Aorta (tissue), 5 donors: ENCODE measurements around the gene PARP3. TPM values are rescaled to one million over a fixed set of nuclear protein-coding genes. Genes with fewer than 3 reads are reported as not detected.

Experiments used
- ATAC-seq: fragments of 200-7000 bp; cut with Tn5 transposase; one replicate; pipeline ENCODE4 v1.9.1; 2022; ENCODE audit warnings: moderate library complexity; ENCODE audit not compliant: low FRiP score
- DNase-seq, 2 donors: peaks; one replicate each; pipeline ENCODE4 v3.0.0-alpha.2; 2020
- H3K27ac ChIP-seq, 2 donors: one replicate each; pipeline ENCODE4 v1.5.1; 2013; ENCODE audit warnings: low read length in 2 of 2, mild to moderate bottlenecking in 2 of 2, moderate library complexity in 2 of 2, control low read depth in 1 of 2, inconsistent platforms in 1 of 2, low read depth in 1 of 2
- H3K27me3 ChIP-seq, 2 donors: one replicate each; pipeline ENCODE4 v1.6.1; 2013; ENCODE audit warnings: control low read depth in 1 of 2, low read length in 1 of 2, mild to moderate bottlenecking in 1 of 2, moderate library complexity in 1 of 2; ENCODE audit not compliant: insufficient read depth in 2 of 2, control insufficient read depth in 1 of 2
- H3K36me3 ChIP-seq, 2 donors: one replicate each; pipeline ENCODE4 v1.6.1; 2013; ENCODE audit warnings: control low read depth in 1 of 2, low read length in 1 of 2, mild to moderate bottlenecking in 1 of 2; ENCODE audit not compliant: insufficient read depth in 2 of 2, control insufficient read depth in 1 of 2
- H3K4me1 ChIP-seq, 2 donors: one replicate each; pipeline ENCODE4 v1.6.1; 2013; ENCODE audit warnings: low read length in 2 of 2, control low read depth in 1 of 2, mild to moderate bottlenecking in 1 of 2, moderate library complexity in 1 of 2; ENCODE audit not compliant: insufficient read depth in 2 of 2, control insufficient read depth in 1 of 2
- H3K4me3 ChIP-seq, 2 donors: one replicate each; pipeline ENCODE4 v1.5.1; 2013; ENCODE audit warnings: low read length in 2 of 2, control low read depth in 1 of 2, mild to moderate bottlenecking in 1 of 2
- H3K9me3 ChIP-seq: one replicate; pipeline ENCODE4 v1.6.1; 2013; ENCODE audit warnings: mild to moderate bottlenecking, low read length; ENCODE audit not compliant: control insufficient read depth
- WGBS, 2 donors: extraction: QIAGEN DNeasy Blood & Tissue Kit; methylation state at CpG; one replicate each; pipeline ENCODE4 v1.1.7; 2013; 5-methylcytosine and 5-hydroxymethylcytosine counted together
- intact Hi-C, 2 donors: fragments of 100-400 bp; cut with DNase I; formaldehyde crosslinking; loops; one replicate each; pipeline versions ENCODE4 v1.14.2 to v1.15.0; 2022
- polyA plus RNA-seq, 2 donors: library from polyadenylated mRNA; stranded (reverse); fragments of 200-250 nt; gene quantifications; one replicate each; pipeline ENCODE4 v1.2.3, GENCODE V29; 2013
- total RNA-seq, 2 donors: library from RNA; stranded (reverse); fragmentation: NEBNext Ultra II Directional; extraction: Animal tissue kit (Norgen Biotek cat#: 25700); gene quantifications; one replicate each; pipeline ENCODE4 v1.2.1, GENCODE V29; 2021
- donor health status: healthy with polysubstance abuse.
- donor health status: Bipolar disorder and iron deficiency.
- donor health status: DM: no; HTN: no; CAD: no.
- donor health status: DM: no; HTN: no; CAD: no.
- donor health status: DM: yes; HTN: yes; CAD: no.

The PARP3 gene
- total and polyA plus RNA-seq, 4 donors, result 11.0 to 35.0 (median 14.9) TPM

- H3K36me3 ChIP-seq, result no peaks in the 10 kb centered on the region
- no peaks in the 10 kb centered on the region for H3K4me1 ChIP-seq
- 26 to 27% methylated on average over 33 of the region's 33 CpGs for WGBS, 2 donors
- intact Hi-C loops, result no loop called here
- H3K27me3 ChIP-seq, result no peaks in the 10 kb centered on the region
- H3K4me3 ChIP-seq, result no peak within 1 kb of the TSS
- DNase-seq, result peak in 1 of 2 donors; percentile 52
- H3K9me3 ChIP-seq, result no peaks in the 10 kb centered on the region
- ATAC-seq, result no peak
- H3K27ac ChIP-seq, result peak within 1 kb of the TSS in 1 of 2 donors; percentile 44
Observed at GRCh38 chr3:51955175-51955892, 13.2 kb downstream of the PARP3 start, which contains the start of gene GPR62. Gene GPR62 (plus strand): TSS chr3:51955381. CDS start chr3:51955653, 272 bp downstream.

DNA sequence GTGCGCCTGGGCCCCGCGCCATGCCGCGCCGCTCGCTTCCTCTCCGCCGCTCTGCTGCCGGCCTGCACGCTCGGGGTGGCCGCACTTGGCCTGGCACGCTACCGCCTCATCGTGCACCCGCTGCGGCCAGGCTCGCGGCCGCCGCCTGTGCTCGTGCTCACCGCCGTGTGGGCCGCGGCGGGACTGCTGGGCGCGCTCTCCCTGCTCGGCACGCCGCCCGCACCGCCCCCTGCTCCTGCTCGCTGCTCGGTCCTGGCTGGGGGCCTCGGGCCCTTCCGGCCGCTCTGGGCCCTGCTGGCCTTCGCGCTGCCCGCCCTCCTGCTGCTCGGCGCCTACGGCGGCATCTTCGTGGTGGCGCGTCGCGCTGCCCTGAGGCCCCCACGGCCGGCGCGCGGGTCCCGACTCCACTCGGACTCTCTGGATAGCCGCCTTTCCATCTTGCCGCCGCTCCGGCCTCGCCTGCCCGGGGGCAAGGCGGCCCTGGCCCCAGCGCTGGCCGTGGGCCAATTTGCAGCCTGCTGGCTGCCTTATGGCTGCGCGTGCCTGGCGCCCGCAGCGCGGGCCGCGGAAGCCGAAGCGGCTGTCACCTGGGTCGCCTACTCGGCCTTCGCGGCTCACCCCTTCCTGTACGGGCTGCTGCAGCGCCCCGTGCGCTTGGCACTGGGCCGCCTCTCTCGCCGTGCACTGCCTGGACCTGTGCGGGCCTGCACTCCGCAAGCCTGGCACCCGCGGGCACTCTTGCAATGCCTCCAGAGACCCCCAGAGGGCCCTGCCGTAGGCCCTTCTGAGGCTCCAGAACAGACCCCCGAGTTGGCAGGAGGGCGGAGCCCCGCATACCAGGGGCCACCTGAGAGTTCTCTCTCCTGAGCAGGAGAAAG lies 14.0 kb downstream of the PARP3 start:
- no peak overlapping the region for H3K4me3 ChIP-seq
- ATAC-seq (peak; percentile 86), DNase-seq (peak; percentile 76 to 87)
- WGBS, 2 donors, result 3 to 4% methylated on average over 74 to 97 of the region's 97 CpGs
- H3K27me3 ChIP-seq, result no peaks in the 10 kb centered on the region
- H3K9me3 ChIP-seq, result no peaks in the 10 kb centered on the region
- intact Hi-C loops, result no loop called here
- no peaks in the 10 kb centered on the region for H3K4me1 ChIP-seq
- no peaks in the 10 kb centered on the region for H3K36me3 ChIP-seq
- peak overlapping the region in 1 of 2 donors; percentile 44 for H3K27ac ChIP-seq

GRCh38 chr3:51957520-51958205 lies 15.5 kb downstream of the PARP3 start:
- no peak for DNase-seq
- no peaks in the 10 kb centered on the region for H3K27me3 ChIP-seq
- no peak overlapping the region for H3K27ac ChIP-seq
- H3K36me3 ChIP-seq, result no peaks in the 10 kb centered on the region
- H3K9me3 ChIP-seq, result no peaks in the 10 kb centered on the region
- intact Hi-C loops, result no loop called here
- ATAC-seq, result no peak
- H3K4me1 ChIP-seq, result no peaks in the 10 kb centered on the region
- 95% methylated on average over 15 of the region's 15 CpGs for WGBS, 2 donors
- no peak overlapping the region for H3K4me3 ChIP-seq

DNA sequence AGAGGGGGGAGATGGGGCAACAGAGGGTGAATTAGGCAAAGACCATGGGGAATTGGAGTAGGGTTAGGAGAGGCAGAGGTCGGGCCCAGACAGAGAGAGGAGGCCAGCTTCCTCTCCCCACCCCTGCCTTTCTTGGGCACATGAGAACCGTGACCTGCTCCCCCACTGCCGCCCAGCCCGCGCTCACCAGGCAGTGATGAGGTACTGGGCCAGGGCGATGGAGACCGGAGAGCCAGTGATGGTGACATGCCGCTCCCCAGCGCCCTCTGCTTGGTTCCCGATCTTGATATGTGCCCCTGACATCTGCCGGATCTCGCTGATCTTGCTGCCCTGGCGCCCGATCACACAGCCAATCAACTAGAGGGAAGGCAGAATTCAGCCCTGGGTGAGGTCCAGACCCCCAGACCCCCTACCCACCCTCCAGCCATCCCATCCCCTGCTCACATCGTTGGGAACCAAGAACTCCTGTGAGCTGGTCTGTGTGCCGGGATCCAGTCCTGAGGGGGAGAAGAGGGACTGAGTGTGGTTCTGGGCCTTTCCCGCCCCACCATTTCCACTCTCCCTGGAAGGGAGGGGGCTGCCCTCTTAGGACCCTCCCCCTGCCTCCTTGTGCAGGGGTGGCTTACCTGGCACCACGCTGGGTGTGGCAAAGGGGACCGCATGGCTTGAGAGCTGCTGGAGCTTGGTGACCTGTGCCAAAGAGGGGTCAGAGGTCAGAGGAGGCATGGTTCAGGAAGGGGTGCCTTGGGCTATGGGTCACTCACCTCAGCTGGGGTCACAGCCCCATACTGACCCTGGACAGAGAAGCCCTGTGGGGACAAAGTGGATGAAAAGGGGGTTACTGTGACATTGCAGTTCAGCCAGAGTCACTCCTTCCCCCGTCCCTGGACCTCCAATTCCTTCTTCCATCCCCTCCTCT lies 16.7 kb downstream of the PARP3 start:
- no peaks in the 10 kb centered on the region for H3K27me3 ChIP-seq
- 96 to 97% methylated on average over 19 to 20 of the region's 20 CpGs for WGBS, 2 donors
- intact Hi-C loops, result no loop called here
- DNase-seq (peak in 1 of 2 donors; percentile 51), ATAC-seq (no peak)
- H3K27ac ChIP-seq, result no peak overlapping the region
- no peaks in the 10 kb centered on the region for H3K9me3 ChIP-seq
- H3K36me3 ChIP-seq, result no peaks in the 10 kb centered on the region
- no peaks in the 10 kb centered on the region for H3K4me1 ChIP-seq
- H3K4me3 ChIP-seq, result no peak overlapping the region

GRCh38 chr3:51959651-51960050 lies 17.5 kb downstream of the PARP3 start:
- no peaks in the 10 kb centered on the region for H3K9me3 ChIP-seq
- peak in 1 of 2 donors; percentile 66 for DNase-seq
- no peak overlapping the region for H3K27ac ChIP-seq
- H3K36me3 ChIP-seq, result no peaks in the 10 kb centered on the region
- H3K4me3 ChIP-seq, result no peak overlapping the region
- intact Hi-C loops, result no loop called here
- no peaks in the 10 kb centered on the region for H3K4me1 ChIP-seq
- 98 to 99% methylated on average over 7 of the region's 7 CpGs for WGBS, 2 donors
- no peaks in the 10 kb centered on the region for H3K27me3 ChIP-seq
- ATAC-seq, result no peak

- no peak overlapping the region for H3K4me3 ChIP-seq
- no peaks in the 10 kb centered on the region for H3K4me1 ChIP-seq
- no peak overlapping the region for H3K27ac ChIP-seq
- ATAC-seq (no peak), DNase-seq (peak in 1 of 2 donors; percentile 70)
- H3K27me3 ChIP-seq, result no peaks in the 10 kb centered on the region
- H3K9me3 ChIP-seq, result no peaks in the 10 kb centered on the region
- intact Hi-C loops, result no loop called here
- H3K36me3 ChIP-seq, result no peaks in the 10 kb centered on the region
- WGBS, 2 donors, result 86% methylated on average over 10 of the region's 10 CpGs
Observed at GRCh38 chr3:51960386-51960785, 18.2 kb downstream of the PARP3 start.

DNA sequence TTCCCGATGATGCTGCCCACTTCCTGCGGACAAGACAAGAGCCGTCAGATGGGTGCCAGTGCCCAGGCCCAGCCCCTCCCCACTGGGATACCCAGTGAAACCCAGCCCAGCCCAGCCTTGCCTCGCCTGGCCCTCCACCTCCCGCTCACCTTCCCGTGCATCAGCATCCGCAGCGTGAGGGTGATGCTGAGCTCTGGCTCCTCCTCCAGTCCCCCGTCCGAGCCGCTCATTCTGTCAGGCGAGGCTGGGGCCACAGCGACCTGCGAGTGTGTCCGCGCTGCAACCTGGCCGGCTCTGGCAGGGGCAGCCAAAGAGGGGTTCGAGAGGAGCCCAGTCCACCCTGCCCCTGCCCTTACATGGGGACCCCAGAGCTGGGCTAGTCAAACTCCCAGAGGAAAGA lies 18.8 kb downstream of the PARP3 start:
- intact Hi-C loops, result no loop called here
- H3K4me1 ChIP-seq, result no peaks in the 10 kb centered on the region
- no peak overlapping the region for H3K4me3 ChIP-seq
- WGBS, 2 donors, result 92 to 94% methylated on average over 18 of the region's 18 CpGs
- no peaks in the 10 kb centered on the region for H3K9me3 ChIP-seq
- no peaks in the 10 kb centered on the region for H3K36me3 ChIP-seq
- peak in 1 of 2 donors; percentile 59 for DNase-seq
- no peak for ATAC-seq
- no peaks in the 10 kb centered on the region for H3K27me3 ChIP-seq
- H3K27ac ChIP-seq, result no peak overlapping the region
